GM18519 (cell line): Measurements from ENCODE around the gene SCAMP1.

Source experiments
- ATAC-seq: cut with Tn5 transposase; IDR thresholded peaks from one replicate; pipeline ENCODE4 v1.9.1; 2021; ENCODE audit warnings: mild to moderate bottlenecking, moderate library complexity; ENCODE audit not compliant: unreplicated experiment, low FRiP score

Gene SCAMP1

GRCh38 chr5:78490709-78491485, 130.5 kb downstream of the SCAMP1 start:
- no peak for ATAC-seq

- ATAC-seq = no peak
Measured at GRCh38 chr5:78492224-78492623, 131.8 kb downstream of the SCAMP1 start.

GRCh38 chr5:78492650-78493049, 132.2 kb downstream of the SCAMP1 start:
- ATAC-seq = no peak

GRCh38 chr5:78495800-78496199, 135.4 kb downstream of the SCAMP1 start:
- ATAC-seq = no peak

- ATAC-seq = no peak
Measured at GRCh38 chr5:78496373-78496772, 136.0 kb downstream of the SCAMP1 start.

GRCh38 chr5:78497573-78498533, 137.4 kb downstream of the SCAMP1 start:
- no peak for ATAC-seq

GRCh38 chr5:78499485-78499884, 139.1 kb downstream of the SCAMP1 start:
- no peak for ATAC-seq

- ATAC-seq = no peak
Measured at GRCh38 chr5:78500028-78500427, 139.6 kb downstream of the SCAMP1 start.

- no peak for ATAC-seq
Measured at GRCh38 chr5:78500871-78501270, 140.5 kb downstream of the SCAMP1 start.

GRCh38 chr5:78501411-78502352, 141.3 kb downstream of the SCAMP1 start:
- ATAC-seq = no peak

GRCh38 chr5:78503958-78504653, 143.7 kb downstream of the SCAMP1 start:
- no peak for ATAC-seq

- no peak for ATAC-seq
Measured at GRCh38 chr5:78504704-78505677, 144.6 kb downstream of the SCAMP1 start.

GRCh38 chr5:78505860-78506259, 145.4 kb downstream of the SCAMP1 start:
- ATAC-seq = no peak

GRCh38 chr5:78506261-78507024, 146.0 kb downstream of the SCAMP1 start:
- ATAC-seq = no peak

- ATAC-seq = no peak
Measured at GRCh38 chr5:78507531-78507930, 147.1 kb downstream of the SCAMP1 start.

GRCh38 chr5:78508186-78508765, 147.9 kb downstream of the SCAMP1 start:
- no peak for ATAC-seq

- no peak for ATAC-seq
Measured at GRCh38 chr5:78509145-78509865, 148.9 kb downstream of the SCAMP1 start.
